Measurements from ENCODE around the gene TLE3.

The TLE3 gene

GRCh38 chr15:69999392-70000085, 98.2 kb downstream of the TLE3 start:
- no peak for DNase-seq

DNA sequence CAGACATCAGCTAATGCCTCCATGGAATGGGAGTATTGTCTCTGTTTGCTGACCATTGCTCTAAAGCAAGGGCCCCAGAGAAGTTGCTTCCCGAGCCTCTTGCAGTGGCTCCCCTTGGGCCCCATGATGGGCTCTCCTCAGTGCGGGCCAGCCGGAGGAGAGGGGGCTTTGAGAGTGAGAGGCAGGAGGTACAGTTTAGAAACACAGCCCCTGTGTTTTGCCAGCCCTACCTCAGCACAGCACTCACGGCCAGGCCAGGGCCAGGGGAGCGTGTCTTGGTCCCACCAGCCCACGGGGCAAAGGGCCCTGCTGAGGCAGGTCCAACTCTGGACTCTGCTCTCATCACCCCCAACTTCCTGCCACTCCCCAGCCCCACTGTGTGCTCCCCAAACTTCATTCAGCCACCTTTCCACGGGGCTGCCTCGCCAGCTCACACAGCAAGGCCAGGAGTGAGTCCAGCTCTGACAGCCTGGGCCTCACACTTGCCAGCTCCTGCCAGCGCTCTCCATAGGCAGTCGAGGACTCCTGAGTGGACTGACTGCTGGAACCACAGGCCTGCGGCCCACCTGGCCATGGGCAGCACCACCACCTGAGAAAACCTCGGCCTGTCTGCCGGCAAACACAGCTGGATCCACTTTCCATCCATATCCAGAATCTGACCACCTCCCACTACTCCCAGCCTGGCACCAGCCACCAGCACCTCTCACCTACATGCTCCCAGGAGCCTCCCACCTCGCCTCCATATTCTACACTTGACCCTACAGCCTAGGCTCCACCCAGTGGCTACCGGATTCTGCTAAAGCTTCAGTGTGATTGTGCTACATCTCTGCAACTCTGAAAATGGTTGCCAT, 99.0 kb downstream of the TLE3 start:
- no peak for DNase-seq

DNA sequence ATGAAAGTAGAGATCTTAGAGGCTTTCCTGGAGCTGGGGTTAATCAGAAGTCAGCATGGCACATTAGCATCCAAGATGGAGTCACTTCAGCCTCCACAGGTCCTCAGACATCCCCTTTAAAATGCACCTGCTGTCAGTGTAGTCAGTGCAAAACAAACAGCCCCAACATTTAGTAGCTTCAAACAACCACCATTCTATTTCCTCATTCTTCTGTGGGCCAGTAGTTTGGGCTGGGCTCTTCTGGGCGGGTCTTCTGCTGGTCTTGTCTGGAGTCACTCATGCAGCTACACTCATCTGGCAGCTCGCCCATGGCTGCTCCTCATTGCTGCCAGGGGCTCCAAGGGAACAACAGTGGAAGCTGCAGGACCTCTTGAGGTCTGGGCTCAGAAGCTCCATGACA, 99.9 kb downstream of the TLE3 start:
- DNase-seq, result peak in 2 of 4 experiments; percentile 12 to 15
